SH-SY5Y (cell line): ENCODE measurements around the gene KNG1.

Source experiments
- GATA2 ChIP-seq: IDR thresholded peaks from 2 replicates; pipeline ENCODE4 v1.6.1; 2011; ENCODE audit warnings: mild to moderate bottlenecking, low read depth, low read length
- GATA3 ChIP-seq: IDR thresholded peaks from 2 replicates; pipeline ENCODE4 v1.6.1; 2011; ENCODE audit warnings: low read depth, mild to moderate bottlenecking, low read length, moderate library complexity

- TF ChIP-seq GATA2 (no peak), GATA3 (no peak)
Observed at GRCh38 chr3:186790261-186790981, 73.3 kb downstream of the KNG1 start.
